Body of pancreas (tissue), 4 donors: ENCODE data around the gene SNAPIN.

Source experiments
- CTCF ChIP-seq, 7 experiments: fragments of 450-650 bp in 4 of 7; fragments of 200-600 bp in 3 of 7; sonication (generic) in 3 of 7; IDR thresholded peaks; one replicate each; pipeline ENCODE4 v1.5.1; 2016 to 2019; ENCODE audit warnings: antibody characterized with exemption in 7 of 7
- POLR2A ChIP-seq, 3 donors: fragments of 450-650 bp; IDR thresholded peaks; one replicate each; pipeline ENCODE4 v1.6.1; 2016; ENCODE audit warnings: antibody characterized with exemption in 3 of 3, mild to moderate bottlenecking in 2 of 3

DNA sequence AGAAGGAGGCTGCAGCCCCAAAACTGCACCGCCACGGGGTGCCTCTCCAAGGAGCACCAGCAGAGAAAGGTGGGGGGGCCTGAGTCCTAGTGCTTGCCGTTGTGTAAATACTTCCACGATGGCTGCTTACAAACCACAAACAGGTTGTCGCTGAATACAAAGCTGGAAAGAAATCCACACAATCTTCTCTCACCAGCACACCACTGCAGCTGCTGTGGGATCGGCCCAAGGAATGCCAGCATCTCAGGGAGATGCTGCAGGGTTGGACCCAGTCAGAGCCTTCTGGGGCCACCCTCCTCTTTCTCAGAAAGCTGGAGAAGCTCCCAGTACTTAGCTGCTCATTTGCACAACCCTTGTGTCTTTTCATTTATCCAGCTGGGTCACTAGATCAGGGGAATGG lies 39.3 kb upstream of the SNAPIN start:
- TF ChIP-seq CTCF (IDR thresholded peaks at IDR 0.05), result no peak
- TF ChIP-seq POLR2A (IDR thresholded peaks at IDR 0.05), result no peak
